OCI-LY3 (cell line): Measurements from ENCODE around the gene ANKLE1.
A peak's percentile ranks its signal among the peaks of the same experiment; 100 is the strongest.

Experiments used
- H2AFZ ChIP-seq: fragments of 200-600, 300-600 bp; shearing (Covaris generic); 2 replicates; pipeline ENCODE4 v1.6.0; 2014; ENCODE audit warnings: antibody characterized with exemption, low read depth, low read length
- H3K27ac ChIP-seq: fragments of 200-600, 300-600 bp; sonication (generic); 2 replicates; pipeline ENCODE4 v1.5.1; 2014; ENCODE audit warnings: mild to moderate bottlenecking, low read length, moderate library complexity, mixed read lengths
- H3K27me3 ChIP-seq: fragments of 200-600, 300-600 bp; sonication (generic); 2 replicates; pipeline ENCODE4 v1.6.1; 2014; ENCODE audit warnings: low read depth, low read length, mixed read lengths
- H3K36me3 ChIP-seq: fragments of 200-600, 300-600 bp; sonication (generic); replicated peaks from 2 replicates; pipeline ENCODE3; 2014; ENCODE audit warnings: low read depth, low read length, mixed read lengths
- H3K4me1 ChIP-seq: fragments of 300-600, 200-600 bp; sonication (generic); 2 replicates; pipeline ENCODE4 v1.6.1; 2014; ENCODE audit warnings: low read length, mixed read lengths
- H3K4me2 ChIP-seq: fragments of 200-600, 300-600 bp; sonication (generic); 2 replicates; pipeline ENCODE4 v1.6.1; 2014; ENCODE audit warnings: low read length, mixed read lengths
- H3K4me3 ChIP-seq: fragments of 300-600, 200-600 bp; sonication (generic); 2 replicates; pipeline ENCODE4 v1.5.1; 2014; ENCODE audit warnings: antibody characterized with exemption, mild to moderate bottlenecking, low read length, moderate library complexity
- H3K79me2 ChIP-seq: fragments of 300-600, 200-600 bp; shearing (Covaris generic); 2 replicates; pipeline ENCODE4 v1.6.1; 2014; ENCODE audit warnings: mild to moderate bottlenecking, low read length, mixed read lengths
- H3K9ac ChIP-seq: fragments of 300-600, 200-600 bp; shearing (Covaris generic); 2 replicates; pipeline ENCODE4 v1.6.0; 2014; ENCODE audit warnings: mild to moderate bottlenecking, low read length, moderate library complexity
- H3K9me3 ChIP-seq: fragments of 200-600, 300-600 bp; shearing (Covaris generic); 2 replicates; pipeline ENCODE4 v1.6.1; 2014; ENCODE audit warnings: low read length, mixed read lengths; ENCODE audit not compliant: insufficient read depth
- H4K20me1 ChIP-seq: fragments of 200-600, 300-600 bp; sonication (generic); 2 replicates; pipeline ENCODE4 v1.6.1; 2016; ENCODE audit warnings: low read length, mixed read lengths; ENCODE audit not compliant: insufficient read depth
- EZH2phosphoT487 ChIP-seq: fragments of 200-600 bp; shearing (Covaris generic); IDR thresholded peaks from 2 replicates; pipeline ENCODE4 v1.6.1; 2018; ENCODE audit warnings: antibody characterized with exemption, mixed run types, low read depth
- TF ChIP-seq, protein P1 (sequence below): fragments of 200-600, 300-600 bp; sonication (generic); IDR thresholded peaks from 2 replicates; pipeline ENCODE4 v1.5.1; 2014; ENCODE audit warnings: antibody characterized with exemption, low read length, low read depth

The ANKLE1 gene

DNA sequence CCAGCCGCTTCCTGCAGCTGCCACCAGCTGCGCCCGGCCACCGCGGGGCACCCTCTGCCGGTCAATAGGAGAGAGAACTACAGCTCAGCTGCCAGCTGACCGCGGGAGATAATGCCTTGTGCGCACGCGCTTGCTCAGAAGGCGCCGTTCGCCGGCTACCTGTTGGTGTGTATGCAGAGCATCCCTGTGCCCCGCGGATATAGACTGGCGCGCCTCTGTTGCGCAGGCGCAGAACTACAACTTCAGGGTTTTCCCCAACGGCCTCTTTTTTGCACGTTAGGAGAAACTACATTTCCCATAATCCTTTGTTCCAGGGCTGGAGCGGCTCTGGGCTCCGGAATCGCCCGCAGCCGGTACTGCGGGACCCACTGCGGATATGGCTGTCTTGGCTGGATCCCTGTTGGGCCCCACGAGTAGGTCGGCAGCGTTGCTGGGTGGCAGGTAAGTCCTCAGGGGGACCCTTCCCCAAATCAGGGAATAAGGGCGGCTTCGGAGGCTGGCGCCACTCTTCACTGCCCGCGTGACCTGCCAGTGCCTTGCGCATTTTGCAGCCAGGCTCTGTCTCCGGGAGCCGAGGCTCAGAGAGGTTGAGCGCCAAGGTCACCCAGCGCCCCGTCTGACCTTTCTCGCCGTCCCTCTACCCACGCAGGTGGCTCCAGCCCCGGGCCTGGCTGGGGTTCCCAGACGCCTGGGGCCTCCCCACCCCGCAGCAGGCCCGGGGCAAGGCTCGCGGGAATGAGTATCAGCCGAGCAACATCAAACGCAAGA, 24.0 kb downstream of the ANKLE1 start, which contains the start of gene MRPL34:
Gene MRPL34 (plus strand): TSS at position 356 of the 768 bp plus-strand sequence. CDS start 21 bp downstream, at position 377.
- Histone ChIP-seq H3K4me2 (peak within 1 kb of the TSS; percentile 77), H3K9ac (peak within 1 kb of the TSS; percentile 73), H3K4me3 (peak within 1 kb of the TSS; percentile 83), H3K27ac (peak within 1 kb of the TSS; percentile 75), H4K20me1 (0 out of 2 replicates have a peak, but pooled peaks cover 5% of the 10 kb centered on the region), H3K4me1 (peaks cover 31% of the 10 kb centered on the region), H2AFZ (peak within 1 kb of the TSS; percentile 60; the same call in 1 of the 2 replicates), H3K36me3 (no peaks in the 10 kb centered on the region), H3K27me3 (no peaks in the 10 kb centered on the region), H3K9me3 (no peaks in the 10 kb centered on the region), H3K79me2 (peaks cover 30% of the 10 kb centered on the region)
- TF ChIP-seq EZH2phosphoT487 = no peak
- TF ChIP-seq, protein P1, sequence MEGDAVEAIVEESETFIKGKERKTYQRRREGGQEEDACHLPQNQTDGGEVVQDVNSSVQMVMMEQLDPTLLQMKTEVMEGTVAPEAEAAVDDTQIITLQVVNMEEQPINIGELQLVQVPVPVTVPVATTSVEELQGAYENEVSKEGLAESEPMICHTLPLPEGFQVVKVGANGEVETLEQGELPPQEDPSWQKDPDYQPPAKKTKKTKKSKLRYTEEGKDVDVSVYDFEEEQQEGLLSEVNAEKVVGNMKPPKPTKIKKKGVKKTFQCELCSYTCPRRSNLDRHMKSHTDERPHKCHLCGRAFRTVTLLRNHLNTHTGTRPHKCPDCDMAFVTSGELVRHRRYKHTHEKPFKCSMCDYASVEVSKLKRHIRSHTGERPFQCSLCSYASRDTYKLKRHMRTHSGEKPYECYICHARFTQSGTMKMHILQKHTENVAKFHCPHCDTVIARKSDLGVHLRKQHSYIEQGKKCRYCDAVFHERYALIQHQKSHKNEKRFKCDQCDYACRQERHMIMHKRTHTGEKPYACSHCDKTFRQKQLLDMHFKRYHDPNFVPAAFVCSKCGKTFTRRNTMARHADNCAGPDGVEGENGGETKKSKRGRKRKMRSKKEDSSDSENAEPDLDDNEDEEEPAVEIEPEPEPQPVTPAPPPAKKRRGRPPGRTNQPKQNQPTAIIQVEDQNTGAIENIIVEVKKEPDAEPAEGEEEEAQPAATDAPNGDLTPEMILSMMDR = peak; percentile 79

GRCh38 chr19:17306285-17306714, 24.6 kb downstream of the ANKLE1 start:
- peak overlapping the region; percentile 75 for H3K27ac ChIP-seq
- H3K4me1 ChIP-seq = peaks cover 33% of the 10 kb centered on the region
- 0 out of 2 replicates have a peak, but pooled peaks cover 5% of the 10 kb centered on the region for H4K20me1 ChIP-seq
- H3K9ac ChIP-seq = peak overlapping the region; percentile 73
- no peaks in the 10 kb centered on the region for H3K27me3 ChIP-seq
- no peak for TF ChIP-seq EZH2phosphoT487
- TF ChIP-seq, protein P1 = no peak
- peak overlapping the region; percentile 13; the same call in 1 of the 2 replicates for H2AFZ ChIP-seq
- peak overlapping the region; percentile 83 for H3K4me3 ChIP-seq
- no peaks in the 10 kb centered on the region for H3K36me3 ChIP-seq
- no peaks in the 10 kb centered on the region for H3K9me3 ChIP-seq
- H3K79me2 ChIP-seq = peaks cover 36% of the 10 kb centered on the region
- H3K4me2 ChIP-seq = peak overlapping the region; percentile 77

DNA sequence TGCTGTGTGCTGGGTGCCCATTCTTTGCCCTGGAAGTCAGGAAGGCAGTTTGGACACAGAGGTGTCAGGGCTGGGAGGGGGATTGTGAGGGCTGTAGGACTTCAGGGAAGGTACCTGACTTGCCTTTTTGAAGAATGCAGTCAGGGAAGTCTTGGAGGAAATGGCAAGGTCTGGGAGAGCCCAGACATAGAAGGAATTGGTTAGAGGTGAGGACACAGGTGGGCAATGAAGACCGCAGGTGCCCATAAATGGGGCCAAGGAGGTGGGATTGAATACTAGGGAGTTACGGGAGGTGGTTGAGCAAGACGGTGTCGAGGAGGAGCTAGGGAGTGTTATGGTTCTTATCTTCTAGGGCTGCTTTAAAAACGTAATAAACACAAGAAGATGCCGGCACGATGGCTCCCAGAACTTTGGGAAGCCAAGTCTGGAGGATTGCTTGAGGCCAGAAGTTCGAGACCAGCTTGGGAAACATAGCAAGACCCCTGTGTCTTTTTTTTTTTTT, 26.2 kb downstream of the ANKLE1 start:
- no peak overlapping the region for H2AFZ ChIP-seq
- H3K9ac ChIP-seq = no peak overlapping the region
- no peaks in the 10 kb centered on the region for H3K9me3 ChIP-seq
- H3K79me2 ChIP-seq = peaks cover 50% of the 10 kb centered on the region
- no peak for TF ChIP-seq EZH2phosphoT487
- TF ChIP-seq, protein P1 = no peak
- no peaks in the 10 kb centered on the region for H3K27me3 ChIP-seq
- peaks cover 12% of the 10 kb centered on the region; the same call in 1 of the 2 replicates for H4K20me1 ChIP-seq
- peaks cover 5% of the 10 kb centered on the region for H3K36me3 ChIP-seq
- no peak overlapping the region for H3K4me2 ChIP-seq
- no peak overlapping the region for H3K4me3 ChIP-seq
- peaks cover 26% of the 10 kb centered on the region for H3K4me1 ChIP-seq
- no peak overlapping the region for H3K27ac ChIP-seq

GRCh38 chr19:17309198-17309964, 27.7 kb downstream of the ANKLE1 start, which contains the start of gene DDA1:
TSS of gene DDA1 (plus strand) at chr19:17309563. CDS start at chr19:17309655, 92 bp downstream.
- H2AFZ ChIP-seq = no peak within 1 kb of the TSS
- peaks cover 12% of the 10 kb centered on the region; the same call in 1 of the 2 replicates for H4K20me1 ChIP-seq
- H3K79me2 ChIP-seq = peaks cover 53% of the 10 kb centered on the region
- no peaks in the 10 kb centered on the region for H3K9me3 ChIP-seq
- H3K4me2 ChIP-seq = peak within 1 kb of the TSS; percentile 87
- TF ChIP-seq, protein P1 = no peak
- TF ChIP-seq EZH2phosphoT487 = no peak
- H3K27ac ChIP-seq = peak within 1 kb of the TSS; percentile 47
- H3K4me3 ChIP-seq = peak within 1 kb of the TSS; percentile 98
- peaks cover 21% of the 10 kb centered on the region for H3K4me1 ChIP-seq
- H3K27me3 ChIP-seq = no peaks in the 10 kb centered on the region
- peaks cover 11% of the 10 kb centered on the region for H3K36me3 ChIP-seq
- peak within 1 kb of the TSS; percentile 91 for H3K9ac ChIP-seq
